Fibroblast of mammary gland (primary cell): ENCODE results near the gene CCDC61.

Source experiments
- DNase-seq: peaks from one replicate; pipeline ENCODE4 v3.0.0-alpha.2; 2010; ENCODE audit warnings: low read depth
- H3K4me3 ChIP-seq: 2 replicates; pipeline ENCODE4 v1.5.1; 2011; ENCODE audit warnings: low read depth, mild to moderate bottlenecking, low read length, moderate library complexity; ENCODE audit not compliant: control insufficient read depth
- CTCF ChIP-seq: conservative IDR thresholded peaks from 2 replicates; pipeline ENCODE4 v1.5.1; 2011; ENCODE audit warnings: low read depth, low read length, inconsistent platforms; ENCODE audit not compliant: control insufficient read depth, insufficient read depth

CCDC61 gene

GRCh38 chr19:46030812-46031550 is 35.7 kb downstream of the CCDC61 start:
- DNase-seq: no peak
- TF ChIP-seq CTCF: no peak
- H3K4me3 ChIP-seq: no peak overlapping the region

- TF ChIP-seq CTCF: no peak
- H3K4me3 ChIP-seq: no peak overlapping the region
- DNase-seq: no peak
These were observed 36.7 kb downstream of the CCDC61 start for GRCh38 chr19:46031781-46032596.

- DNase-seq: no peak
- TF ChIP-seq CTCF: no peak
- no peak overlapping the region for H3K4me3 ChIP-seq
These were observed 37.3 kb downstream of the CCDC61 start for GRCh38 chr19:46032597-46033025.

- TF ChIP-seq CTCF: no peak
- no peak for DNase-seq
- no peak overlapping the region for H3K4me3 ChIP-seq
These were observed 38.1 kb downstream of the CCDC61 start for GRCh38 chr19:46033401-46033800.

- DNase-seq: no peak
- H3K4me3 ChIP-seq: no peak overlapping the region
- no peak for TF ChIP-seq CTCF
These were observed 40.3 kb downstream of the CCDC61 start for GRCh38 chr19:46035546-46035945.

GRCh38 chr19:46035986-46036743 is 40.9 kb downstream of the CCDC61 start:
- no peak for TF ChIP-seq CTCF
- H3K4me3 ChIP-seq: no peak overlapping the region
- no peak for DNase-seq
